Neural progenitor cell (in vitro differentiated cells): ENCODE results near the gene CCSER2. TPM values are rescaled to one million over a fixed set of nuclear protein-coding genes. Genes with fewer than 3 reads are reported as not detected.

Source experiments
- DNase-seq: peaks from one replicate; pipeline ENCODE4 v3.0.0-alpha.2; 2016; ENCODE audit warnings: low spot score
- H2AFZ ChIP-seq: fragments of 200-600 bp; sonication (generic); replicated peaks from 2 replicates; pipeline ENCODE4 v1.6.1; 2016; ENCODE audit warnings: antibody characterized with exemption
- H3F3A ChIP-seq: fragments of 200-600 bp; sonication (generic); 2 replicates; pipeline ENCODE4 v1.6.1; 2016; ENCODE audit warnings: antibody characterized with exemption, low read depth
- H3K27ac ChIP-seq: fragments of 200-600 bp; sonication (generic); 2 replicates; pipeline ENCODE4 v1.5.1; 2016; ENCODE audit warnings: mild to moderate bottlenecking
- H3K27me3 ChIP-seq: fragments of 200-600 bp; sonication (generic); 2 replicates; pipeline ENCODE4 v1.6.1; 2016; ENCODE audit warnings: mild to moderate bottlenecking, moderate library complexity
- H3K36me3 ChIP-seq: fragments of 200-600 bp; sonication (generic); 2 replicates; pipeline ENCODE4 v1.5.1; 2016
- H3K4me1 ChIP-seq: fragments of 200-600 bp; sonication (generic); 2 replicates; pipeline ENCODE4 v1.6.1; 2016; ENCODE audit warnings: mixed run types
- H3K4me2 ChIP-seq: fragments of 200-600 bp; sonication (generic); 2 replicates; pipeline ENCODE4 v1.6.1; 2016
- H3K4me3 ChIP-seq: fragments of 200-600 bp; sonication (generic); 2 replicates; pipeline ENCODE4 v1.5.1; 2016
- H3K79me2 ChIP-seq: fragments of 200-600 bp; sonication (generic); 2 replicates; pipeline ENCODE4 v1.6.1; 2016; ENCODE audit warnings: low read depth
- H3K9ac ChIP-seq: fragments of 200-600 bp; sonication (generic); 2 replicates; pipeline ENCODE4 v1.6.1; 2016
- H3K9me3 ChIP-seq: fragments of 200-600 bp; sonication (generic); 2 replicates; pipeline ENCODE4 v1.5.1; 2016; ENCODE audit warnings: low read depth
- H4K20me1 ChIP-seq: fragments of 200-600 bp; sonication (generic); 2 replicates; pipeline ENCODE4 v1.6.1; 2016; ENCODE audit warnings: low read depth
- H3K27ac Mint-ChIP-seq: 3 replicates; pipeline ENCODE4 v1.8.0; 2021; ENCODE audit warnings: mixed read lengths
- H3K27me3 Mint-ChIP-seq: 2 replicates; pipeline ENCODE4 v1.8.0; 2022; ENCODE audit warnings: low read depth, mild to moderate bottlenecking, inconsistent platforms, moderate library complexity, mixed read lengths; ENCODE audit not compliant: insufficient read depth
- H3K36me3 Mint-ChIP-seq: 3 replicates; pipeline ENCODE4 v1.8.0; 2021; ENCODE audit warnings: mixed read lengths
- H3K4me1 Mint-ChIP-seq: 3 replicates; pipeline ENCODE4 v1.8.0; 2021; ENCODE audit warnings: mixed read lengths
- H3K4me3 Mint-ChIP-seq: 3 replicates; pipeline ENCODE4 v1.8.0; 2021; ENCODE audit warnings: mild to moderate bottlenecking, moderate library complexity, mixed read lengths
- H3K9me3 Mint-ChIP-seq: 3 replicates; pipeline ENCODE4 v1.8.0; 2020; ENCODE audit warnings: mixed read lengths
- CTCF ChIP-seq: fragments of 200-600 bp; sonication (generic); IDR thresholded peaks from 2 replicates; pipeline ENCODE4 v1.5.1; 2017; ENCODE audit warnings: antibody characterized with exemption, mild to moderate bottlenecking
- EZH2 ChIP-seq: fragments of 200-600 bp; sonication (generic); IDR thresholded peaks from 2 replicates; pipeline ENCODE4 v1.6.1; 2017; ENCODE audit warnings: antibody characterized with exemption, mild to moderate bottlenecking, moderate library complexity
- EZH2phosphoT487 ChIP-seq: fragments of 200-600 bp; sonication (generic); IDR thresholded peaks from 2 replicates; pipeline ENCODE4 v1.6.1; 2017; ENCODE audit warnings: antibody characterized with exemption
- total RNA-seq: library from RNA; depleted of rRNA; stranded (reverse); fragments of >200 nt; gene quantifications from 2 replicates; pipeline ENCODE4 v1.2.3, GENCODE V29; 2015; ENCODE audit warnings: low replicate concordance

Gene CCSER2
- total RNA-seq, 1 donor from 2014 or later: 39.3 TPM

- Histone ChIP-seq H3K4me2 (no peak overlapping the region), H4K20me1 (no peaks in the 10 kb centered on the region), H2AFZ (no peak overlapping the region), H3K36me3 (no peaks in the 10 kb centered on the region), H3K27me3 (no peaks in the 10 kb centered on the region), H3K79me2 (no peaks in the 10 kb centered on the region), H3K4me1 (no peaks in the 10 kb centered on the region), H3K4me3 (no peak overlapping the region), H3K9ac (no peak overlapping the region), H3F3A (no peaks in the 10 kb centered on the region), H3K9me3 (no peaks in the 10 kb centered on the region), H3K27ac (no peak overlapping the region)
- Mint-ChIP-seq H3K27me3 (peaks cover 2% of the 10 kb centered on the region), H3K4me1 (peaks cover 2% of the 10 kb centered on the region), H3K27ac (no peak overlapping the region), H3K4me3 (no peak overlapping the region), H3K36me3 (no peaks in the 10 kb centered on the region), H3K9me3 (no peaks in the 10 kb centered on the region)
- no peak for DNase-seq
- TF ChIP-seq EZH2 (no peak), CTCF (no peak), EZH2phosphoT487 (no peak)
These were observed 16.8 kb upstream of the CCSER2 start for GRCh38 chr10:84311576-84311975.

GRCh38 chr10:84312816-84313215 is 15.6 kb upstream of the CCSER2 start:
- Histone ChIP-seq H3K36me3 (no peaks in the 10 kb centered on the region), H4K20me1 (no peaks in the 10 kb centered on the region), H3K79me2 (no peaks in the 10 kb centered on the region), H3K9me3 (no peaks in the 10 kb centered on the region), H3K9ac (no peak overlapping the region), H3K4me1 (peaks cover 7% of the 10 kb centered on the region), H2AFZ (no peak overlapping the region), H3K4me2 (no peak overlapping the region), H3K4me3 (no peak overlapping the region), H3F3A (no peaks in the 10 kb centered on the region), H3K27ac (no peak overlapping the region), H3K27me3 (no peaks in the 10 kb centered on the region)
- H3K36me3 Mint-ChIP-seq: no peaks in the 10 kb centered on the region
- no peak for DNase-seq
- H3K27me3 Mint-ChIP-seq: peaks cover 2% of the 10 kb centered on the region
- peaks cover 2% of the 10 kb centered on the region for H3K4me1 Mint-ChIP-seq
- H3K4me3 Mint-ChIP-seq: no peak overlapping the region
- no peak for TF ChIP-seq EZH2
- no peak for TF ChIP-seq CTCF
- no peak for TF ChIP-seq EZH2phosphoT487
- no peak overlapping the region for H3K27ac Mint-ChIP-seq
- no peaks in the 10 kb centered on the region for H3K9me3 Mint-ChIP-seq

GRCh38 chr10:84314275-84314674 is 14.1 kb upstream of the CCSER2 start:
- H3K4me3 Mint-ChIP-seq: no peak overlapping the region
- Histone ChIP-seq H4K20me1 (no peaks in the 10 kb centered on the region), H3K4me1 (peaks cover 7% of the 10 kb centered on the region), H3K9ac (no peak overlapping the region), H3K9me3 (no peaks in the 10 kb centered on the region), H3F3A (no peaks in the 10 kb centered on the region), H3K27me3 (no peaks in the 10 kb centered on the region), H3K4me2 (no peak overlapping the region), H3K36me3 (no peaks in the 10 kb centered on the region), H2AFZ (no peak overlapping the region), H3K4me3 (no peak overlapping the region), H3K79me2 (no peaks in the 10 kb centered on the region), H3K27ac (no peak overlapping the region)
- H3K27me3 Mint-ChIP-seq: peaks cover 2% of the 10 kb centered on the region
- H3K9me3 Mint-ChIP-seq: no peaks in the 10 kb centered on the region
- H3K36me3 Mint-ChIP-seq: no peaks in the 10 kb centered on the region
- no peak for DNase-seq
- H3K27ac Mint-ChIP-seq: no peak overlapping the region
- no peak for TF ChIP-seq EZH2phosphoT487
- TF ChIP-seq CTCF: no peak
- no peak for TF ChIP-seq EZH2
- H3K4me1 Mint-ChIP-seq: peaks cover 2% of the 10 kb centered on the region
